ENCODE results near the gene CERK.

The CERK gene

GRCh38 chr22:46730568-46731245, 7.3 kb downstream of the CERK start:
- DNase-seq = no peak

GRCh38 chr22:46728470-46728869, 9.6 kb downstream of the CERK start:
- DNase-seq = no peak

GRCh38 chr22:46727813-46728364, 10.2 kb downstream of the CERK start:
- no peak for DNase-seq

- no peak for DNase-seq
These were observed 11.1 kb downstream of the CERK start for GRCh38 chr22:46726986-46727317.

GRCh38 chr22:46726066-46726985, 11.7 kb downstream of the CERK start:
- no peak for DNase-seq

- no peak for DNase-seq
These were observed 13.0 kb downstream of the CERK start for GRCh38 chr22:46725096-46725495.

- DNase-seq = no peak
These were observed 14.2 kb downstream of the CERK start for GRCh38 chr22:46723882-46724281.

GRCh38 chr22:46721501-46722085, 16.5 kb downstream of the CERK start:
- DNase-seq = no peak

GRCh38 chr22:46719921-46720320, 18.1 kb downstream of the CERK start:
- no peak for DNase-seq

GRCh38 chr22:46714550-46714949, 23.5 kb downstream of the CERK start:
- DNase-seq = no peak

- no peak for DNase-seq
These were observed 25.8 kb downstream of the CERK start for GRCh38 chr22:46712288-46712687.

- no peak for DNase-seq
These were observed 27.2 kb downstream of the CERK start for GRCh38 chr22:46710806-46711205.

GRCh38 chr22:46708766-46709330, 29.2 kb downstream of the CERK start:
- no peak for DNase-seq

GRCh38 chr22:46707827-46708570, 30.1 kb downstream of the CERK start:
- DNase-seq = no peak

GRCh38 chr22:46707305-46707704, 30.7 kb downstream of the CERK start:
- no peak for DNase-seq

- DNase-seq = no peak
These were observed 32.0 kb downstream of the CERK start for GRCh38 chr22:46706060-46706459.

GRCh38 chr22:46703996-46704370, 34.1 kb downstream of the CERK start:
- no peak for DNase-seq

- DNase-seq = no peak
These were observed 34.7 kb downstream of the CERK start for GRCh38 chr22:46703171-46703995.

- no peak for DNase-seq
These were observed 36.8 kb downstream of the CERK start for GRCh38 chr22:46701262-46701661.

- no peak for DNase-seq
These were observed 39.0 kb downstream of the CERK start for GRCh38 chr22:46699091-46699490.

- no peak for DNase-seq
These were observed 40.1 kb downstream of the CERK start for GRCh38 chr22:46697811-46698515.
